Regular cardiac myocyte (primary cell): ENCODE results near the gene ANKFN1. TPM values are rescaled to one million over a fixed set of nuclear protein-coding genes. Genes with fewer than 3 reads are reported as not detected.

Experiments
- total RNA-seq: library from RNA; depleted of rRNA; stranded (reverse); fragments of >200 nt; gene quantifications from 2 replicates; pipeline ENCODE4 v1.2.3, GENCODE V29; 2014

ANKFN1 gene
- not detected in 2 replicates for total RNA-seq

GRCh38 chr17:56152874-56153602 lies at the start of gene ANKFN1:
TSS of gene ANKFN1 (plus strand) at chr17:56153475. CDS start at chr17:56212668, 59,193 bp downstream.

